SK-N-MC (cell line): ENCODE results near the gene SETDB1.

Experiments
- EZH2 ChIP-seq: fragments of 200-600 bp; sonication (generic); IDR thresholded peaks from one replicate; pipeline ENCODE4 v1.6.1; 2017; ENCODE audit warnings: antibody characterized with exemption
- POLR2AphosphoS5 ChIP-seq: IDR thresholded peaks from 2 replicates; pipeline ENCODE4 v1.6.1; 2012; ENCODE audit warnings: mild to moderate bottlenecking, low read depth, low read length, borderline replicate concordance

DNA sequence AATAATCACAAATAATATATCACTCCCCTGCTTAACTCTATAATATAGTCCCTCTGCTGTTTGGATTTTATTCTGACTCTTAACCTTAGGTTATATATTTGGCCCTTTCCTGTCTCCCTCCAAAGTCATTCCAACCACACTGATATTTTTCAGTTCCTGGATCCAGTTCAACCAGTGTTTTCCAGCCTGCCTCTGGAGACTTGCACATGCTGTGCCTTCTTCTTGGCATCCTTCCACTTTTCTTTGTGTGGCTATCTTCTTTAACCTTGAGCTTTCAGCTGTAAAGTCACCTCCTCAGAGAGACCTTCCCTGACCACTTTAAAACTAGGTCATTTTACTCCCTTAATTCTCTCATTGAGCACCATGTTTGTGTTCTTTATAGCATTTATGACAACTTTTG, 29.1 kb downstream of the SETDB1 start:
- TF ChIP-seq EZH2, result no peak
- no peak for TF ChIP-seq POLR2AphosphoS5
